ENCODE data around the gene DHRSX. TPM values are rescaled to one million over a fixed set of nuclear protein-coding genes. Genes with fewer than 3 reads are reported as not detected.
"Not testable (repeated sequence)": the region's sequence is repeated elsewhere in the genome, so short reads cannot be mapped to it uniquely, and the experiment has no call there.

Gene DHRSX
- total RNA-seq, 1 experiment from 2014 or later, result 21.5 TPM

DNA sequence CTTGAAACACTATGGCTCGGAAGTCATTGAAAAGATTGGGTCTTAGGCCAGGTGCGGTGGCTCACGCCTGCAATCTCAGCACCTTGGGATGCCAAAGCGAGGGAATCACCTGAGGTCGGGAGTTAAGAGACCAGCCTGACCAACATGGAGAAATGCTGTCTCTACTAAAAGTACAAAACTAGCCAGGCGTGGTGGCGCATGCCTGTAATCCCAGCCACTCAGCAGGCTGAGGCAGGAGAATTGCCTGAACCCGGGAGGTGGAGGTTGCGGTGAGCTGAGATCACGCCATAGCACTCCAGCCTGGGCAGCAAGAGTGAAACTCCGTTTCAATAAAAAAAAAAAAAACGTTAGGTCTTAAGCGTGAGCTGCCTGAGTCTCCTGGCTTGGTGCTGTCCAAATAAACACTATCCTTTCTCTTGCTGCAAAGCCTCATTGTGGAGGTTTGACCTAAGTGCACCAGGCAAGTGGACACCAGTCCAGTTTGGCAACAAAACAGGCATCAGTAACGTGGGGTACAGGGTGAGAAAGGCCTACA is 185.9 kb downstream of the DHRSX start:
- TF ChIP-seq, protein P1, sequence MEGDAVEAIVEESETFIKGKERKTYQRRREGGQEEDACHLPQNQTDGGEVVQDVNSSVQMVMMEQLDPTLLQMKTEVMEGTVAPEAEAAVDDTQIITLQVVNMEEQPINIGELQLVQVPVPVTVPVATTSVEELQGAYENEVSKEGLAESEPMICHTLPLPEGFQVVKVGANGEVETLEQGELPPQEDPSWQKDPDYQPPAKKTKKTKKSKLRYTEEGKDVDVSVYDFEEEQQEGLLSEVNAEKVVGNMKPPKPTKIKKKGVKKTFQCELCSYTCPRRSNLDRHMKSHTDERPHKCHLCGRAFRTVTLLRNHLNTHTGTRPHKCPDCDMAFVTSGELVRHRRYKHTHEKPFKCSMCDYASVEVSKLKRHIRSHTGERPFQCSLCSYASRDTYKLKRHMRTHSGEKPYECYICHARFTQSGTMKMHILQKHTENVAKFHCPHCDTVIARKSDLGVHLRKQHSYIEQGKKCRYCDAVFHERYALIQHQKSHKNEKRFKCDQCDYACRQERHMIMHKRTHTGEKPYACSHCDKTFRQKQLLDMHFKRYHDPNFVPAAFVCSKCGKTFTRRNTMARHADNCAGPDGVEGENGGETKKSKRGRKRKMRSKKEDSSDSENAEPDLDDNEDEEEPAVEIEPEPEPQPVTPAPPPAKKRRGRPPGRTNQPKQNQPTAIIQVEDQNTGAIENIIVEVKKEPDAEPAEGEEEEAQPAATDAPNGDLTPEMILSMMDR (IDR thresholded peaks at IDR 0.05; ENCODE audit: unreplicated experiment), result no peak
- H3K4me3 Mint-ChIP-seq (ENCODE audit: low read depth, unreplicated experiment), result no peak overlapping the region
- CTCF ChIA-PET, result no interaction called here
- H3K4me1 Mint-ChIP-seq (ENCODE audit: low read depth, unreplicated experiment), result no peaks in the 10 kb centered on the region
- no peak overlapping the region for H3K27ac Mint-ChIP-seq (ENCODE audit: unreplicated experiment)
- BruUV-seq (replicated peaks), result no TSS peak
- no peak for DNase-seq
- H3K9me3 Mint-ChIP-seq (ENCODE audit: low read depth, unreplicated experiment), result no peaks in the 10 kb centered on the region
- intact Hi-C loops (cut with micrococcal nuclease; ENCODE audit: unreplicated experiment), result no loop called here
- H3K36me3 Mint-ChIP-seq (ENCODE audit: insufficient read depth, unreplicated experiment), result no peaks in the 10 kb centered on the region
- no peaks in the 10 kb centered on the region for H3K27me3 Mint-ChIP-seq (ENCODE audit: unreplicated experiment)

DNA sequence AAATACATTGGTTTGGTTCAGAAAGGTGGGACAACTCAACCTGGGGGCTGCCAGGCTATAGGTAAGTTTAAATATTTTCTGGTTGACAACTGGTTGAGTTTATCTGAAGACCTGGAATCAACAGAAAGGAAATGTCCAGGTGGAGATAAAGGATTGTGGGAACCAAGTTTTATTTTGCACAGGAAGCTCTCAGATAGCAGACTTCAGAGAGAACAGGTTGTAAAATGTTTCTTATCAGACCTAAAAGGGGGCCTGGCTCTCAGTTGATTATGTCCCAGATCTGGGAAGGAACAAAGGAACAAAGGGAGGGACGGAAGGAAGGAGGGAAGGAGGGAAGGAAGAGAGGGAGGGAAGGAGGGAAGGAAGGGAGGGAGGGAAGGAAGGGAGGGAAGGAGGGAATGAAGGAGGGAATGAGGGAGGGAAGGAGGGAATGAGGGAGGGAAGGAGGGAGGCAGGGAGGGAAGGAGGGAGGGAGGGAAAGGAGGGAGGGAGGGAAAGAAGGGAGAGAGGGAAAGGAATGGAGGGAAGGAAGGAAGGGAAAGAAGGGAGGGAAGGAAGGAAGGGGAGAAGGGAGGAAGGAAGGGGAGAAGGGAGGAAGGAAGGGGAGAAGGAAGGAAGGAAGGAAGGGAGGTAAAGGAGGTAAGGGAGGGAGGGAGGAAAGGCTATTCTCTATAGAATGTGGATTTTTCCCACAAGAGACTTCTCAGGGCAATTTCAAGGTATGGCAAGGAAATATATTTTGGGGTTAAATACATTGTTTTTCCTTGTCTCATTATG is 186.7 kb downstream of the DHRSX start:
- CTCF ChIA-PET, result no interaction called here
- no peak overlapping the region for H3K4me3 Mint-ChIP-seq (ENCODE audit: low read depth, unreplicated experiment)
- H3K27ac Mint-ChIP-seq (ENCODE audit: unreplicated experiment), result no peak overlapping the region
- H3K36me3 Mint-ChIP-seq (ENCODE audit: insufficient read depth, unreplicated experiment), result no peaks in the 10 kb centered on the region
- intact Hi-C loops (cut with micrococcal nuclease; ENCODE audit: unreplicated experiment), result no loop called here
- no TSS peak for BruUV-seq (replicated peaks)
- no peaks in the 10 kb centered on the region for H3K4me1 Mint-ChIP-seq (ENCODE audit: low read depth, unreplicated experiment)
- TF ChIP-seq, protein P1 (IDR thresholded peaks at IDR 0.05; ENCODE audit: unreplicated experiment), result no peak
- no peaks in the 10 kb centered on the region for H3K9me3 Mint-ChIP-seq (ENCODE audit: low read depth, unreplicated experiment)
- no peaks in the 10 kb centered on the region for H3K27me3 Mint-ChIP-seq (ENCODE audit: unreplicated experiment)
- DNase-seq, result no peak

DNA sequence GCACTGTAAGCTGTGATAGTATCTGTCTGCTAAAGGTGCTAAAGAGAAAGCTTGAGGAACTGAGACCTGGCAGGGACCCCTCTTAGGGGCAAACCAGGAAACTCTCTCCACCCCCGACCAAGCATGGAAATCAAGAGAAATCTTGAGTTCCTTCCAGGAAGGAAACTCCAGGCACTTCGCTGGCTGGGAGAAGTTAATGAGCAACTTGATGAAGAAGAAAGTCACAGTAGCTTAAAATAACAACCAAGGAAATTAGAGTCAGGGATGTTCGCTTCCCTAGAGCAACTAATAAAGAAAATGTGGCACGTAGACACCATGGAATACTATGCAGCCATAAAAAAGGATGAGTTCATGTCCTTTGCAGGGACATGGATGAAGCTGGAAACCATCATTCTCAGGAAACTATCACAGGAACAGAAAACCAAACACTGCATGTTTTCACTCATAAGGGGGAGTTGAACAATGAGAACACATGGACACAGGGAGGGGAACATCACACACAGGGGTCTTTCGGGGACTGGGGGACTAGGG is 188.7 kb downstream of the DHRSX start:
- H3K4me1 Mint-ChIP-seq (ENCODE audit: low read depth, unreplicated experiment); CTCF ChIA-PET; intact Hi-C loops (cut with micrococcal nuclease; ENCODE audit: unreplicated experiment); BruUV-seq (replicated peaks); H3K4me3 Mint-ChIP-seq (ENCODE audit: low read depth, unreplicated experiment); DNase-seq; H3K9me3 Mint-ChIP-seq (ENCODE audit: low read depth, unreplicated experiment); H3K36me3 Mint-ChIP-seq (ENCODE audit: insufficient read depth, unreplicated experiment); H3K27ac Mint-ChIP-seq (ENCODE audit: unreplicated experiment); H3K27me3 Mint-ChIP-seq (ENCODE audit: unreplicated experiment): not testable (repeated sequence)

DNA sequence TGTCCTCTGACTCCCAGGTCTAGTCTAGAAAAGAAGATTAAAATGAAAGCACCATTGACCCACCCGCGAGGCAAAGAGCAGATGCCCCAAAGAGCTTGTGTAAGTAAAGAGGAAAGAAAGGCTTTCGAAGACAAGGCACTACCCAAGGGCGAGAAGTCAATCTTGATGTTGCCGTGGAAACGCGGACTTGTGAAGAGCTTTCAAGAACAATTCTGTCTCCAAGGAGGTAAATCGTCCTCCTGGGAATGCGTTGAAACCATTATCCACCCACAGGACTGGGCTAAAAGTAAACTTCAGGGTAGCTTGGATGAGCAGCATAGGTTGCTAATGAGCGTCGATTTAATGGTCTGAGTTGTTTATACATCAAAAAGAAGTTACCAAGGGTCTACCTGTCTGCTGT is 189.3 kb downstream of the DHRSX start:
- no TSS peak for BruUV-seq (replicated peaks)
- no peak for DNase-seq
- Mint-ChIP-seq H3K27ac (ENCODE audit: unreplicated experiment) (no peak overlapping the region), H3K36me3 (ENCODE audit: insufficient read depth, unreplicated experiment) (no peaks in the 10 kb centered on the region), H3K4me3 (ENCODE audit: low read depth, unreplicated experiment) (no peak overlapping the region), H3K4me1 (ENCODE audit: low read depth, unreplicated experiment) (no peaks in the 10 kb centered on the region), H3K9me3 (ENCODE audit: low read depth, unreplicated experiment) (no peaks in the 10 kb centered on the region), H3K27me3 (ENCODE audit: unreplicated experiment) (no peaks in the 10 kb centered on the region)
- TF ChIP-seq, protein P1 (IDR thresholded peaks at IDR 0.05; ENCODE audit: unreplicated experiment), result no peak
- CTCF ChIA-PET, result no interaction called here
- intact Hi-C loops (cut with micrococcal nuclease; ENCODE audit: unreplicated experiment), result no loop called here

DNA sequence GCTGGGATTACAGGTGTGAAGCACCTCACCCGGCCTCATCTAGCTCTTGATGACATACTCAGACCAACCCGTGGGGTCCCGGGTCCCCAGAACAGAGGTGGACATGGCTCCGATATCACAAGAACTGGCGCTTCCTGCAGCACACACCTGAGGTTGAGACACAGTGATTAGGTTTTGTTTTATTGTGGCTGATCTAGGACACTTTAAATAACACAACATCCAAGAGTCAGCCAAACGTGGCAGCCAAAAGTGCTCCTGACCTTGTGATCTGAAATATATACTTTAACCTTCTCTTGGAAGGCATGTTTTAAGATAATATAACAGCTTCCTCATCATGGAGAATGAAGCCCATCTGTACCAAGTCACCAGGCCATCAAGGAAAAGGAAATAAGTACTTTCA is 198.9 kb downstream of the DHRSX start:
- Mint-ChIP-seq H3K4me1 (ENCODE audit: low read depth, unreplicated experiment) (no peaks in the 10 kb centered on the region), H3K36me3 (ENCODE audit: insufficient read depth, unreplicated experiment) (no peaks in the 10 kb centered on the region), H3K27ac (ENCODE audit: unreplicated experiment) (no peak overlapping the region), H3K9me3 (ENCODE audit: low read depth, unreplicated experiment) (peaks cover 5% of the 10 kb centered on the region), H3K27me3 (ENCODE audit: unreplicated experiment) (no peaks in the 10 kb centered on the region), H3K4me3 (ENCODE audit: low read depth, unreplicated experiment) (no peak overlapping the region)
- CTCF ChIA-PET, result no interaction called here
- TF ChIP-seq, protein P1 (IDR thresholded peaks at IDR 0.05; ENCODE audit: unreplicated experiment), result no peak
- intact Hi-C loops (cut with micrococcal nuclease; ENCODE audit: unreplicated experiment), result no loop called here
- BruUV-seq (replicated peaks), result no TSS peak
- DNase-seq, result no peak
